Measurements from ENCODE around the gene USP14.

Gene USP14

GRCh38 chr18:231563-231962 is 73.2 kb downstream of the USP14 start:
- DNase-seq: no peak

- DNase-seq: no peak
Measured at GRCh38 chr18:240175-240574, 81.8 kb downstream of the USP14 start.

GRCh38 chr18:245282-245847 is 87.0 kb downstream of the USP14 start:
- DNase-seq: no peak

GRCh38 chr18:248053-248452 is 89.7 kb downstream of the USP14 start:
- no peak for DNase-seq

DNA sequence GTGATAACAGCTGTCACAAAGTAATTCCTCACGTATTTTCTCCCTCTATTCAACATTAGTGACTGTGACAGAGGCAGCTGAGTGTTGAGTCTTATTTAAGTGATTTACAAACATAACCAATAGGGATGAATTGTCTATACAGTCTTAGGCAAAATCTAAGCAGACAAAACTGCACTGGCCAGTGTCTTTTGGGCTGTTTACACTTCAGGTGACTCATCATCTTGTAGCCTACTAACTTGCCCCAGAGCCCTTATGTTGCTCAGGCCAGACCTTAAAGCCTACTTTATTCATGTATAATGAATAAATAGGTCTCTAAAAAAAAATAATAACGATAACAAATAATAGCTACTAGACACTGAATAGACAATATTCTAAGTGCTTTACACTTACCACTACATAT is 92.3 kb downstream of the USP14 start:
- DNase-seq: peak; percentile 55

GRCh38 chr18:251572-251971 is 93.2 kb downstream of the USP14 start:
- no peak for DNase-seq

DNA sequence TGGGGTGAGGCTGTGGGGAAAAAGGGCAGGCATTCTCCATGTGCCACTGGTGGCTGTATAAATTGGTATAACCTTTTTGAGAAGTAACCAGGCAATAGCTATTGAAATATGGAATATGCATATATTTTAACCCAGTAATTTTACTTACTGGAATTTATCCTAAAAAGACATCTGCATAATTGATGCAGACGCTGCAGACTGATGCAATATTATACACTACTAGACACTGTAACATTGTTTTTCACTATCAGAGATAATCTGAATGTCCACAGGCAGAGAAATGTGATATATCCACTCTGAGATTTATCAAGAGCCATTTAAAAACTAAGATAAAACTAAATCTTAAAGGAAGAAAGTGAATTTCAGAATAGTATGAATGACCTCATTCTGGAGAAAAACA is 94.8 kb downstream of the USP14 start:
- DNase-seq: no peak

GRCh38 chr18:255171-255570 is 96.8 kb downstream of the USP14 start:
- DNase-seq: no peak

GRCh38 chr18:260547-260946 is 102.2 kb downstream of the USP14 start:
- DNase-seq: no peak

- no peak for DNase-seq
Measured at GRCh38 chr18:261398-262073, 103.2 kb downstream of the USP14 start.
